A549 (cell line): ENCODE measurements around the gene ERBB2. TPM values are rescaled to one million over a fixed set of nuclear protein-coding genes. Genes with fewer than 3 reads are reported as not detected.

Experiments
- ATAC-seq, 2 experiments: fragments of 200-7000 bp in 1 of 2; fragments of >200 bp in 1 of 2; cut with Nextera tagmentation in 1 of 2; cut with Tn5 transposase in 1 of 2; 3 replicates each; pipeline versions ENCODE4 v1.8.0 to v1.9.1; 2018 to 2020; ENCODE audit warnings: mild to moderate bottlenecking in 1 of 2, moderate library complexity in 1 of 2
- CTCF ChIA-PET: fragments of 300-600 bp; sonication (Branson Sonifier 250); formaldehyde crosslinking; extraction: SDS; loops from one replicate; lab custom pipeline; 2021; ENCODE audit warnings: antibody characterized with exemption, inconsistent platforms; lab: Yijun Ruan, JAX
- POLR2A ChIA-PET: fragments of 350-600 bp; formaldehyde crosslinking; extraction: SDS; loops from one replicate; lab custom pipeline; 2021; ENCODE audit warnings: antibody characterized with exemption, inconsistent platforms; lab: Yijun Ruan, JAX
- DNase-seq, 2 experiments: peaks; one replicate each; pipeline versions ENCODE4 v3.0.0 to v3.0.0-alpha.2; 2011 to 2016; ENCODE audit warnings: low read depth in 1 of 2, low spot score in 1 of 2
- FAIRE-seq: peaks from 2 replicates; lab custom pipeline; 2011; peaks lifted over from hg19 to GRCh38; lab: Jason Lieb, UNC
- H3K27ac ChIP-seq, 2 experiments: fragments of >200 bp; sonication (Bioruptor Twin); formaldehyde crosslinking; 3 replicates each; pipeline ENCODE4 v1.5.1; 2016 to 2017
- H3K4me1 ChIP-seq: fragments of >200 bp; sonication (Bioruptor Twin); formaldehyde crosslinking; 3 replicates; pipeline ENCODE4 v1.6.1; 2016
- H3K4me2 ChIP-seq: fragments of >200 bp; sonication (Bioruptor Twin); formaldehyde crosslinking; 3 replicates; pipeline ENCODE4 v1.6.1; 2016
- H3K4me3 ChIP-seq: fragments of >200 bp; sonication (Bioruptor Twin); formaldehyde crosslinking; 3 replicates; pipeline ENCODE4 v1.5.1; 2016
- H3K9me3 ChIP-seq: fragments of >200 bp; sonication (Bioruptor Twin); formaldehyde crosslinking; 3 replicates; pipeline ENCODE4 v1.6.1; 2016
- BHLHE40 ChIP-seq: IDR thresholded peaks from 2 replicates; pipeline ENCODE4 v1.6.1; 2012; ENCODE audit warnings: low read depth, low read length, inconsistent platforms
- EHF ChIP-seq: fragments of 250-450 bp; sonication (Bioruptor Pico); IDR thresholded peaks from 2 replicates; pipeline ENCODE4 v1.5.0; 2020; ENCODE audit warnings: mild to moderate bottlenecking
- EHMT2 ChIP-seq: fragments of 200-600 bp; sonication (generic); IDR thresholded peaks from 2 replicates; pipeline ENCODE4 v1.6.1; 2016; ENCODE audit warnings: antibody characterized with exemption, low read depth, mild to moderate bottlenecking, moderate library complexity
- GATA3 ChIP-seq: IDR thresholded peaks from 2 replicates; pipeline ENCODE4 v1.6.1; 2012; ENCODE audit warnings: borderline replicate concordance
- HDAC2 ChIP-seq: fragments of 200-600 bp; sonication (generic); IDR thresholded peaks from 2 replicates; pipeline ENCODE4 v1.6.1; 2016
- HOXB5 ChIP-seq: fragments of 250-450 bp; sonication (Bioruptor Pico); IDR thresholded peaks from 2 replicates; pipeline ENCODE4 v1.5.0; 2020; ENCODE audit warnings: mild to moderate bottlenecking, moderate library complexity
- JUN ChIP-seq, 2 experiments: fragments of >200 bp; sonication (Bioruptor Twin); formaldehyde crosslinking; IDR thresholded peaks; 2 replicates in 1 of 2; 3 replicates in 1 of 2; pipeline ENCODE4 v1.6.1; 2016 to 2017
- KDM1A ChIP-seq: fragments of 200-600 bp; sonication (generic); IDR thresholded peaks from 2 replicates; pipeline ENCODE4 v1.6.1; 2016; ENCODE audit warnings: low read depth, mild to moderate bottlenecking
- MAFK ChIP-seq: fragments of 450-650 bp; IDR thresholded peaks from 2 replicates; pipeline ENCODE4 v1.6.1; 2014; ENCODE audit not compliant: partially characterized antibody
- MAZ ChIP-seq: fragments of 150-350 bp; IDR thresholded peaks from 2 replicates; pipeline ENCODE4 v1.6.1; 2014; ENCODE audit warnings: antibody characterized with exemption, low read depth, low read length, borderline replicate concordance
- PHF8 ChIP-seq: fragments of 200-600 bp; sonication (generic); IDR thresholded peaks from 2 replicates; pipeline ENCODE4 v1.6.1; 2016; ENCODE audit warnings: low read depth, mild to moderate bottlenecking, antibody characterized with exemption, moderate library complexity, borderline replicate concordance
- RAD21 ChIP-seq, 2 experiments: fragments of >200 bp in 1 of 2; sonication (Bioruptor Twin) in 1 of 2; formaldehyde crosslinking in 1 of 2; IDR thresholded peaks in 1 of 2; conservative IDR thresholded peaks in 1 of 2; 2 replicates in 1 of 2; 3 replicates in 1 of 2; pipeline ENCODE4 v1.6.1; 2012 to 2018; ENCODE audit warnings: inconsistent platforms in 1 of 2
- RCOR1 ChIP-seq: fragments of 150-350 bp; IDR thresholded peaks from 2 replicates; pipeline ENCODE4 v1.6.1; 2014; ENCODE audit warnings: antibody characterized with exemption, low read length, low read depth
- SMC3 ChIP-seq: fragments of >200 bp; sonication (Bioruptor Twin); formaldehyde crosslinking; IDR thresholded peaks from 3 replicates; pipeline ENCODE4 v1.6.1; 2018; ENCODE audit warnings: inconsistent platforms
- TFCP2L1 ChIP-seq: fragments of 250-450 bp; sonication (Bioruptor Pico); IDR thresholded peaks from 2 replicates; pipeline ENCODE4 v1.5.0; 2021; ENCODE audit warnings: mild to moderate bottlenecking
- ZC3H11A ChIP-seq: fragments of 450-650 bp; IDR thresholded peaks from 2 replicates; pipeline ENCODE4 v1.6.1; 2014; ENCODE audit warnings: antibody characterized with exemption, mild to moderate bottlenecking
- ZNF302 ChIP-seq: fragments of 250-450 bp; sonication (Bioruptor Pico); IDR thresholded peaks from 2 replicates; pipeline ENCODE4 v1.9.0; 2021; ENCODE audit warnings: inconsistent platforms, mild to moderate bottlenecking, moderate library complexity
- WGBS: methylation state at CpG from one replicate; pipeline ENCODE4 v1.1.6; 2017; ENCODE audit errors: missing lambda C conversion rate; 5-methylcytosine and 5-hydroxymethylcytosine counted together
- polyA plus RNA-seq, 4 experiments: library from polyadenylated mRNA; depleted of rRNA in 3 of 4; stranded (reverse); fragments of >200 nt; fragmentation: RNase III in 1 of 4; extraction: RNeasy Plus Mini Kit Qiagen cat#74134 plus additional on column Dnase treatment in 1 of 4; gene quantifications; 2 replicates in 3 of 4; 3 replicates in 1 of 4; pipeline ENCODE4 v1.2.3, GENCODE V29; 2011 to 2017
- TF ChIP-seq, protein P1 (sequence below): fragments of >200 bp; sonication (Bioruptor Twin); formaldehyde crosslinking; IDR thresholded peaks from 3 replicates; pipeline ENCODE4 v1.5.1; 2016
- TF ChIP-seq, protein P2 (sequence below): IDR thresholded peaks from 2 replicates; pipeline ENCODE4 v1.6.1; 2012
- TF ChIP-seq, protein P3 (sequence below): IDR thresholded peaks from 2 replicates; pipeline ENCODE4 v1.6.1; 2012; ENCODE audit warnings: low read depth, borderline replicate concordance

ERBB2 gene
- polyA plus RNA-seq, 2 of the 4 experiments (the other 2 are of a cell fraction) = 22.4 to 32.0 TPM

DNA sequence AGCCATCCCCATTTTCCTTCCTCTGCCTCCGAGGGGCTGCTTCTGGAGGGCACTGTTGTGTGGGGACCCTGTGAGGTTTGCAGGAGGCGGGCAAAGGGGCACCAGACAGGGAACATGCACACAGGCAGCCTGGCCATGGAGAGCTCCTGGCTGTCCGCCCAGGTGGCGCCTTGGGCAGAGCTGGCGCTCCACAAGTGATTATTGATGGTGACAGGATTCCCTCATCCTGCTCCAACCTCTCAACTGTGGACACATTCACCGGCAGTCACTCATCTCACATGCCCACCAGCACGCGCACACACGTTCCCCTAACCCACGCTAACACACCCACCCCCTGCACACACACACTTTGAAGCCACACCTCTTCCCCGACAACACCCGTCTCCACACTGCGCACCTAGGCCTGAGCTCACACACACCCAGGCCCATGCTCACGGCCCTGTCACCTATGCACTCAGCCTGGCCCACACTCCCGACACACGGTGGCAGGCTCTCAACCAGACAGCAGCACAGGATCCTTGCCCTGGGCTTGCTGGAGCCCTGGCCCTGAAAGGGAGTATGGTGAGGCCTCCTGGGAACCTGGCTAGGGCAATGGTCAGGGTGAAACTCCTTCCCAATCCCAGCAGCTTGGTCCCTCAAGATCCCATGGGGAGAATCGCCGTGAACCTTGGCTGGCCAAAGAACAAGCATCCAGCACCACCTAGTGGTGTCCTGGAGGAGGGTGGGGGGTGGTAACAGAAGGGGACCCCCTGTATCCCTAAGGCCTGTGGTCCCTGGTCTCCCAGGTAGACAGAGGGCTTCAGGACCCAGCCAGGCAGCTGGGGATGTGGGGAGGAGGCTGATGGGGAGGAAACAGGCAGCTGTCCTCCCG is 28.0 kb upstream of the ERBB2 start:
- FAIRE-seq (no peak), ATAC-seq (peak; percentile 17 to 69; a peak in 4 of 6 replicates), DNase-seq (peak; percentile 61 to 82)
- POLR2A ChIA-PET = interaction anchor here (1.0 kb wide), 1 partner anchor 16 kb away, joined by 3 read pairs; the partner anchor contains the start of gene PGAP3
- peaks cover 26% of the 10 kb centered on the region for H3K4me1 ChIP-seq
- no peak overlapping the region for H3K4me3 ChIP-seq
- H3K9me3 ChIP-seq = no peaks in the 10 kb centered on the region
- no peak overlapping the region for H3K4me2 ChIP-seq
- whole genome bisulfite sequencing = 80% methylated on average over 17 of the region's 19 CpGs
- CTCF ChIA-PET = interaction anchor here (0.6 to 50.7 kb wide), 17 partner anchors 10 to 124 kb away, joined by 3 to 1391 read pairs (median 6); partner anchors contain the start of genes ERBB2, MIEN1, PGAP3 and PPP1R1B
- no peak overlapping the region for H3K27ac ChIP-seq
- TF ChIP-seq SMC3 (peak; percentile 51; the same call in 1 of the 3 replicates), ZNF302 (CRISPR knock-in tag) (no peak), RAD21 (conservative IDR thresholded peaks at IDR 0.05 in 1 of 2, IDR thresholded peaks at IDR 0.05 in 1 of 2) (peak; percentile 61 to 78), TFCP2L1 (CRISPR knock-in tag) (no peak), MAZ (0 out of 2 replicates have a peak, but pooled peaks have one; percentile 44)
- TF ChIP-seq, protein P1, sequence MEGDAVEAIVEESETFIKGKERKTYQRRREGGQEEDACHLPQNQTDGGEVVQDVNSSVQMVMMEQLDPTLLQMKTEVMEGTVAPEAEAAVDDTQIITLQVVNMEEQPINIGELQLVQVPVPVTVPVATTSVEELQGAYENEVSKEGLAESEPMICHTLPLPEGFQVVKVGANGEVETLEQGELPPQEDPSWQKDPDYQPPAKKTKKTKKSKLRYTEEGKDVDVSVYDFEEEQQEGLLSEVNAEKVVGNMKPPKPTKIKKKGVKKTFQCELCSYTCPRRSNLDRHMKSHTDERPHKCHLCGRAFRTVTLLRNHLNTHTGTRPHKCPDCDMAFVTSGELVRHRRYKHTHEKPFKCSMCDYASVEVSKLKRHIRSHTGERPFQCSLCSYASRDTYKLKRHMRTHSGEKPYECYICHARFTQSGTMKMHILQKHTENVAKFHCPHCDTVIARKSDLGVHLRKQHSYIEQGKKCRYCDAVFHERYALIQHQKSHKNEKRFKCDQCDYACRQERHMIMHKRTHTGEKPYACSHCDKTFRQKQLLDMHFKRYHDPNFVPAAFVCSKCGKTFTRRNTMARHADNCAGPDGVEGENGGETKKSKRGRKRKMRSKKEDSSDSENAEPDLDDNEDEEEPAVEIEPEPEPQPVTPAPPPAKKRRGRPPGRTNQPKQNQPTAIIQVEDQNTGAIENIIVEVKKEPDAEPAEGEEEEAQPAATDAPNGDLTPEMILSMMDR = peak; percentile 65

DNA sequence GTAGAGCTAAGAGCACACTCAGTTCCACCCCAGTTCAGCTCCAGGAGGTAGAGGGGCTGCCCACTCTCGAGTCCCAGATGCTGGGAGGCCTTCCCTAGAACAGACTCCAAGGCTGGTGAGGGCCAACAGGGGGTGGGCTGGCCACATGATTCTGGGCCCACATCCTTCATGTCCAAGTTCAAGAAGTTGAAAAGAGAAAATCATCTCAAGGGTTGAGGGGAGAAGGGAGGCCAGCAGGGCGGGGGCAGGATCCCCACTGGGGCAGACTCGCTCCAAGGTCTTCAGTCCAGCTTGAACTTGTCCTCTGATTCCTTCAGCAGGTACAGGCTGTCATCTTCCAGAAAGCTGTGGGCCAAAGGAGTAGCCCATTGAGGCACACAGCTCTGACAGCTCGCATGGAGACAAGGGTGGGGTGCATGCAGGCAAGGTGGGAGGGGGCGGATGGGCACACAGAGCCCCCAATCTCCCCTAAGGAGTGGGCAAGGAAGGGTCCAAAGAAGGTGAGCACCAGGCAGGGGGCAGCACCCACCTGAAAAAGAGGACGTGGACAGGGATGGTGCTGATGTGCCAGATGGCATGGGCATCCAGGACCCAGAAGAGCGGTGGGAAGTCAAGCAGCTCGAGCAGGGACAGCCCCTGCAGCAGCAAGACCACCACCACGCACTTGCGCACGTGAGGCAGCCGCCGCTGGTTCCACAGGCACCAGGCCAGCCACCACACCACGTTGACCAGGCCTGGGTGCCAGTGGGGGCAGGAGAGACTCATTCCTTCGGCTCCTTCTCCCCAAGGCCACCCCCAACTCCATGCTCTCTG is 27.1 kb upstream of the ERBB2 start:
- ChIA-PET CTCF (interaction anchor here (0.6 to 50.7 kb wide), 11 partner anchors 11 to 125 kb away, joined by 3 to 1391 read pairs (median 8); partner anchors contain the start of genes ERBB2, MIEN1, PGAP3 and PPP1R1B), POLR2A (interaction anchor here (1.0 to 1.3 kb wide), 2 partner anchors 15 kb away, joined by 3 read pairs; partner anchors contain the start of gene PGAP3)
- H3K27ac ChIP-seq = no peak overlapping the region
- TF ChIP-seq RCOR1 (no peak), ZC3H11A (no peak)
- FAIRE-seq = no peak
- no peak overlapping the region for H3K4me2 ChIP-seq
- no peak for DNase-seq
- H3K4me3 ChIP-seq = no peak overlapping the region
- H3K9me3 ChIP-seq = no peaks in the 10 kb centered on the region
- WGBS = 70% methylated on average over 13 of the region's 15 CpGs
- ATAC-seq = peak in 1 of 2 experiments; percentile 2; a peak in 2 of 6 replicates
- H3K4me1 ChIP-seq = peaks cover 20% of the 10 kb centered on the region; the same call in 2 of the 3 replicates

DNA sequence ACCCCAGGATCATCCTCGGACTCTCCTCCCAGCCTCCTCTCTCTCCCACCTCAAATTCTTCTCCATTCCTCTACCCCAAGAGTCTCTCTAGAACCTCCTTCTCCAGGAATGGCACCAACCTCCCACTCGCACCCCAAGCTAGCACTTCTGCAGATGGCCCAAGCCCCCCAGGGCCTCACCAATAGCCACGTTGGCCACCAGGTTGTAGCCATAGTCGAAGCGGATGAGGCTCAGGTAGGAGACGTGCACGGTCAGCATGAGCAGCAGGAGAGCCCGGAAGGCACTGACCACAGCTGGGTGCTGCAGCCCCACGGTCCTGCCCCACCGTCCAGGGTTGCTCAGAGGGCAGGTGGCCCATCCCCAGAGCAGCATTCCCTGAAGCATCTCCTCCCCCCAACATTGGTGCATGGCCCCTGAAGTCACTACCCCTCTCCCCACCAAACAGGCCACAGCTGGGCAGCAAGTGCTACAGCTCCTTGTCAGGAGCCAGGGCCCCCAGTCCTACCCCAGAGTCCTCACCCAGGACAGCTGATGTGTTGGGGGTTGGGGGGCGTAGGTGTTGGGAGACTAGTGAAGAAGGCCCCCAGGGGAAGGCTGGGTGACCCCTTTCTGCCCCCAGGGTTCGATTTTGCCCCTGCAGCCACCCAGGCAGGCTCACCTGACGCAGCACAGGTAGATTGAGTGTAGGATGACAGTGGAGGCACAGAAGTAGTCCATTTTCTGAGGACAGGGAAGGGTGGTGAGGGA is 26.4 kb upstream of the ERBB2 start:
- no peak for DNase-seq

DNA sequence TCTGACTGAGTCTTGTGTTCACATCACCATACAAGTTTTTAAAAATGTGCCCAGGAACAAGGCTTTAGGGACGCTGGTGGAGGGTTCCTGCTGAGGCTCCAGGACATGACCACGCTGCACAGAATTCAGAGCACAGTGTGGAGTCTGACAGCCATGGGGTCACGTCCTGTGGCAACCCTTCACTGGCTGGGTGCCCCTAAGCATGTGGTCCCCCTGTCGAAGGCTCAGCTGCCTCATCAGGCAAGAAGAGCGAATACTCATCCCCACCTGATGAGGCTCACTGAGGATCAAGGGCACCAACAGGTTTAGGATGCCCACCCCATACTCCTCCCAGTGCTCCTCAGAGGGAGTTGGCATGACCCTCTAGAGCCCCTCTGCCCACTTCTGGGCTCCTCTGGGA is 25.7 kb upstream of the ERBB2 start:
- ChIA-PET CTCF (interaction anchor here (9.2 to 50.7 kb wide), 3 partner anchors 15 to 56 kb away, joined by 61 to 1391 read pairs (median 236); partner anchors contain the start of genes ERBB2, MIEN1, PGAP3 and PPP1R1B), POLR2A (interaction anchor here (1.3 kb wide), 1 partner anchor 14 kb away, joined by 3 read pairs; the partner anchor contains the start of gene PGAP3)
- Histone ChIP-seq H3K9me3 (no peaks in the 10 kb centered on the region), H3K4me1 (peaks cover 21% of the 10 kb centered on the region; the same call in 2 of the 3 replicates), H3K4me3 (no peak overlapping the region), H3K27ac (no peak overlapping the region), H3K4me2 (no peak overlapping the region)
- DNase-seq (no peak), FAIRE-seq (no peak), ATAC-seq (no peak)
- WGBS = 65% methylated on average over 5 of the region's 5 CpGs
- no peak for TF ChIP-seq GATA3
- TF ChIP-seq, protein P2, sequence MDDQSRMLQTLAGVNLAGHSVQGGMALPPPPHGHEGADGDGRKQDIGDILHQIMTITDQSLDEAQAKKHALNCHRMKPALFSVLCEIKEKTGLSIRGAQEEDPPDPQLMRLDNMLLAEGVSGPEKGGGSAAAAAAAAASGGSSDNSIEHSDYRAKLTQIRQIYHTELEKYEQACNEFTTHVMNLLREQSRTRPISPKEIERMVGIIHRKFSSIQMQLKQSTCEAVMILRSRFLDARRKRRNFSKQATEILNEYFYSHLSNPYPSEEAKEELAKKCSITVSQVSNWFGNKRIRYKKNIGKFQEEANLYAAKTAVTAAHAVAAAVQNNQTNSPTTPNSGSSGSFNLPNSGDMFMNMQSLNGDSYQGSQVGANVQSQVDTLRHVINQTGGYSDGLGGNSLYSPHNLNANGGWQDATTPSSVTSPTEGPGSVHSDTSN = no peak
- TF ChIP-seq TFCP2L1 (CRISPR knock-in tag) = no peak
- TF ChIP-seq BHLHE40 = no peak
- no peak for TF ChIP-seq HDAC2
- TF ChIP-seq JUN (IDR thresholded peaks at IDR 0.05) = no peak
- no peak for TF ChIP-seq KDM1A
- TF ChIP-seq, protein P3, sequence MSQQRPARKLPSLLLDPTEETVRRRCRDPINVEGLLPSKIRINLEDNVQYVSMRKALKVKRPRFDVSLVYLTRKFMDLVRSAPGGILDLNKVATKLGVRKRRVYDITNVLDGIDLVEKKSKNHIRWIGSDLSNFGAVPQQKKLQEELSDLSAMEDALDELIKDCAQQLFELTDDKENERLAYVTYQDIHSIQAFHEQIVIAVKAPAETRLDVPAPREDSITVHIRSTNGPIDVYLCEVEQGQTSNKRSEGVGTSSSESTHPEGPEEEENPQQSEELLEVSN = no peak
- TF ChIP-seq EHMT2 = no peak
- TF ChIP-seq EHF = no peak
- no peak for TF ChIP-seq HOXB5 (CRISPR knock-in tag)
- no peak for TF ChIP-seq RCOR1

More for the DNA sequence above, 26.4 kb upstream of the ERBB2 start:
- POLR2A ChIA-PET = interaction anchor here (1.3 kb wide), 1 partner anchor 15 kb away, joined by 3 read pairs; the partner anchor contains the start of gene PGAP3
- Histone ChIP-seq H3K4me1 (peaks cover 20% of the 10 kb centered on the region; the same call in 2 of the 3 replicates), H3K4me3 (no peak overlapping the region)
- TF ChIP-seq PHF8 (no peak), MAFK (peak; percentile 24), EHMT2 (no peak)
- TF ChIP-seq, all 56 proteins: peak for 1
- ATAC-seq (no peak), FAIRE-seq (no peak)
- H3K4me2 ChIP-seq = no peak overlapping the region
- WGBS = 64% methylated on average over 10 of the region's 13 CpGs
- CTCF ChIA-PET = interaction anchor here (1.5 to 50.7 kb wide), 7 partner anchors 12 to 126 kb away, joined by 3 to 1391 read pairs (median 24); partner anchors contain the start of genes ERBB2, MIEN1, PGAP3 and PPP1R1B
- no peak overlapping the region for H3K27ac ChIP-seq
- H3K9me3 ChIP-seq = no peaks in the 10 kb centered on the region
